HTERT RPE-1 (cell line): ENCODE data around the gene ODAPH.
"Not testable (repeated sequence)": the region's sequence is repeated elsewhere in the genome, so short reads cannot be mapped to it uniquely, and the experiment has no call there.

Experiments
- in situ Hi-C: fragments of 300-500 bp; cut with MboI; formaldehyde crosslinking; loops from 4 replicates; pipeline ENCODE4 v1.14.3; 2020; ENCODE audit warnings: low sequenced_read_pairs

The ODAPH gene

GRCh38 chr4:75544220-75544619, 11.6 kb upstream of the ODAPH start:
- in situ Hi-C loops: not testable (repeated sequence)

- in situ Hi-C loops: no loop called here
Measured at GRCh38 chr4:75544870-75545269, 11.0 kb upstream of the ODAPH start.

- in situ Hi-C loops: no loop called here
Measured at GRCh38 chr4:75545526-75545925, 10.3 kb upstream of the ODAPH start.

GRCh38 chr4:75547647-75548387, 8.0 kb upstream of the ODAPH start:
- in situ Hi-C loops: no loop called here

- in situ Hi-C loops: no loop called here
Measured at GRCh38 chr4:75549019-75549418, 6.8 kb upstream of the ODAPH start.

- in situ Hi-C loops: no loop called here
Measured at GRCh38 chr4:75552452-75552851, 3.4 kb upstream of the ODAPH start.

GRCh38 chr4:75557696-75558095, 1.8 kb downstream of the ODAPH start:
- in situ Hi-C loops: no loop called here

GRCh38 chr4:75561789-75562188, 5.9 kb downstream of the ODAPH start:
- in situ Hi-C loops: no loop called here

GRCh38 chr4:75564023-75564422, 8.2 kb downstream of the ODAPH start:
- in situ Hi-C loops: no loop called here

GRCh38 chr4:75565481-75565880, 9.6 kb downstream of the ODAPH start:
- in situ Hi-C loops: no loop called here

- in situ Hi-C loops: no loop called here
Measured at GRCh38 chr4:75566911-75567310, 11.0 kb downstream of the ODAPH start.

GRCh38 chr4:75567725-75568124, 11.9 kb downstream of the ODAPH start:
- in situ Hi-C loops: no loop called here

- in situ Hi-C loops: no loop called here
Measured at GRCh38 chr4:75584067-75584466, 28.2 kb downstream of the ODAPH start.

- in situ Hi-C loops: no loop called here
Measured at GRCh38 chr4:75593393-75593792, 37.5 kb downstream of the ODAPH start.

GRCh38 chr4:75596061-75596460, 40.2 kb downstream of the ODAPH start:
- in situ Hi-C loops: no loop called here

- in situ Hi-C loops: no loop called here
Measured at GRCh38 chr4:75598390-75598789, 42.5 kb downstream of the ODAPH start.

GRCh38 chr4:75599647-75600046, 43.8 kb downstream of the ODAPH start:
- in situ Hi-C loops: no loop called here

- in situ Hi-C loops: no loop called here
Measured at GRCh38 chr4:75605928-75606327, 50.1 kb downstream of the ODAPH start.

- in situ Hi-C loops: no loop called here
Measured at GRCh38 chr4:75612306-75612705, 56.4 kb downstream of the ODAPH start.
